Endothelial cell of hepatic sinusoid (primary cell): ENCODE results near the gene ZBTB42.
"Not testable (repeated sequence)": the region's sequence is repeated elsewhere in the genome, so short reads cannot be mapped to it uniquely, and the experiment has no call there.

Source experiments
- in situ Hi-C: cut with HindIII; loops from 2 replicates; pipeline ENCODE4 v1.10.0; 2017; ENCODE audit warnings: low sequenced_read_pairs

ZBTB42 gene

GRCh38 chr14:104827177-104828055, 26.5 kb downstream of the ZBTB42 start:
- in situ Hi-C loops, result loop anchor here (5.0 to 10.0 kb wide), 3 partner anchors 50 to 113 kb away; no protein-coding TSS in a partner anchor

GRCh38 chr14:104830781-104831180, 29.9 kb downstream of the ZBTB42 start:
- in situ Hi-C loops, result no loop called here

GRCh38 chr14:104836171-104836935, 35.5 kb downstream of the ZBTB42 start:
- in situ Hi-C loops, result not testable (repeated sequence)

GRCh38 chr14:104841730-104842129, 40.8 kb downstream of the ZBTB42 start:
- in situ Hi-C loops, result no loop called here

- in situ Hi-C loops, result no loop called here
These were observed 42.1 kb downstream of the ZBTB42 start for GRCh38 chr14:104843006-104843405.

GRCh38 chr14:104843442-104844305, 42.8 kb downstream of the ZBTB42 start:
- in situ Hi-C loops, result no loop called here

- in situ Hi-C loops, result no loop called here
These were observed 43.6 kb downstream of the ZBTB42 start for GRCh38 chr14:104844306-104845032.

- in situ Hi-C loops, result no loop called here
These were observed 44.2 kb downstream of the ZBTB42 start for GRCh38 chr14:104845033-104845666.

GRCh38 chr14:104845834-104846441, 45.0 kb downstream of the ZBTB42 start:
- in situ Hi-C loops, result no loop called here

GRCh38 chr14:104852280-104852663, 51.4 kb downstream of the ZBTB42 start:
- in situ Hi-C loops, result no loop called here
